Activated naive CD8-positive, alpha-beta T cell (primary cell): ENCODE results near the gene BMPR1B.

ENCODE experiments used
- H3K27ac Mint-ChIP-seq: one replicate; pipeline ENCODE4 v1.8.0; 2021; ENCODE audit warnings: mixed read lengths
- H3K27me3 Mint-ChIP-seq: one replicate; pipeline ENCODE4 v1.8.0; 2021; ENCODE audit warnings: mixed read lengths
- H3K36me3 Mint-ChIP-seq: one replicate; pipeline ENCODE4 v1.8.0; 2021; ENCODE audit warnings: mixed read lengths
- H3K4me1 Mint-ChIP-seq: one replicate; pipeline ENCODE4 v1.8.0; 2021; ENCODE audit warnings: low read depth, mixed read lengths
- H3K4me3 Mint-ChIP-seq: one replicate; pipeline ENCODE4 v1.8.0; 2021; ENCODE audit warnings: mild to moderate bottlenecking, mixed read lengths
- H3K9me3 Mint-ChIP-seq: one replicate; pipeline ENCODE4 v1.8.0; 2021; ENCODE audit warnings: low read depth, mixed read lengths

BMPR1B gene

DNA sequence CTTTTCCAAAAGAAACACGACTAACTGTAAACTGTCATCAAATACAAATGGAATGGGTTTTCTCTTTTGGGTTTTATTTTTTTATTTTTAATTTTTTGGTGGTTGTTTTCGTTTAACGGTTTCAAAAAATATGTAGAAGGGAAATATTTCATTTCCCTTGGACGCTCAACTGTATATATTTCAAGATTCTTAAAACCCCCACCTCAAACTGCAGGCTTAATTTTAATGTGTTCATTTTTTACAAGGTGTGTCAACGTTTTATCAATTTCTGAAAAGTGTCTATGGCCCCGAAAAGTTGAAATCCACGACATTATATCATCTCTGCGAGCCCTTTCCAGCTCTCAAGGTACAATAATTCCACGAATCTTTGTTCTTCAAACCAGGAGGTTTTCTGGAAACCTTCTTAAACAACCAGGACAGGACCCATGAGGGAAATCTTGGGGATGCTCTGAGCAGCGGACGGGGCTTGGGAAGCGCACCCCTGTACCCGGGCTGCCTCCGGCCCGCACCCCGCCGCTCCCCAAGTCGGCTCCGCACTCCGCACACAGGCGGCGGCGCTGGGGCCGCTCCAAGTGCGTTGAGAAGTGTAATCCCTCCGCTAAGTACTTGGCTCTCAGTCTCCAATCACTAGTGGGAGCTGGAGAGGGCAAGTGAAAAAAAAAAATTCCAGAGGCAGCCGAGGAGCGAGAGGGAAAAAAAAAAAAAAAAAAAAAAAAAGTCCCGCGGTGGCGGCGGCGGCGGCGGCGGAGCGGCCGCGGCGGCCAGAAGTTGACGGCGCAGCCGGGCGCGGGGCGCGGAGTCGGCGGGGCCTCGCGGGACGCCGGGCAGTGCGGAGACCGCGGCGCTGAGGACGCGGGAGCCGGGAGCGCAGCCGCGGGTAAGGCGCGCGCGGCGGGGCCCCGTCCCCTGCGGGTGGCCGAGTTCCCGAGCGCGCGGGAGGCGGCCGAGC lies at the start of gene BMPR1B:
Gene BMPR1B, plus strand, starts transcription at position 764 of the 949 bp plus-strand sequence. CDS start 346,470 bp downstream, outside the sequence.
- Mint-ChIP-seq H3K36me3 (no peaks in the 10 kb centered on the region), H3K9me3 (no peaks in the 10 kb centered on the region), H3K4me1 (peaks cover 8% of the 10 kb centered on the region), H3K4me3 (peak within 1 kb of the TSS; percentile 74), H3K27ac (no peak within 1 kb of the TSS), H3K27me3 (peaks cover 48% of the 10 kb centered on the region)

GRCh38 chr4:94711635-94712034 lies 46.1 kb upstream of the BMPR1B start:
- H3K27ac Mint-ChIP-seq, result no peak overlapping the region
- H3K9me3 Mint-ChIP-seq, result no peaks in the 10 kb centered on the region
- H3K4me3 Mint-ChIP-seq, result no peak overlapping the region
- no peaks in the 10 kb centered on the region for H3K36me3 Mint-ChIP-seq
- no peaks in the 10 kb centered on the region for H3K27me3 Mint-ChIP-seq
- H3K4me1 Mint-ChIP-seq, result no peaks in the 10 kb centered on the region

DNA sequence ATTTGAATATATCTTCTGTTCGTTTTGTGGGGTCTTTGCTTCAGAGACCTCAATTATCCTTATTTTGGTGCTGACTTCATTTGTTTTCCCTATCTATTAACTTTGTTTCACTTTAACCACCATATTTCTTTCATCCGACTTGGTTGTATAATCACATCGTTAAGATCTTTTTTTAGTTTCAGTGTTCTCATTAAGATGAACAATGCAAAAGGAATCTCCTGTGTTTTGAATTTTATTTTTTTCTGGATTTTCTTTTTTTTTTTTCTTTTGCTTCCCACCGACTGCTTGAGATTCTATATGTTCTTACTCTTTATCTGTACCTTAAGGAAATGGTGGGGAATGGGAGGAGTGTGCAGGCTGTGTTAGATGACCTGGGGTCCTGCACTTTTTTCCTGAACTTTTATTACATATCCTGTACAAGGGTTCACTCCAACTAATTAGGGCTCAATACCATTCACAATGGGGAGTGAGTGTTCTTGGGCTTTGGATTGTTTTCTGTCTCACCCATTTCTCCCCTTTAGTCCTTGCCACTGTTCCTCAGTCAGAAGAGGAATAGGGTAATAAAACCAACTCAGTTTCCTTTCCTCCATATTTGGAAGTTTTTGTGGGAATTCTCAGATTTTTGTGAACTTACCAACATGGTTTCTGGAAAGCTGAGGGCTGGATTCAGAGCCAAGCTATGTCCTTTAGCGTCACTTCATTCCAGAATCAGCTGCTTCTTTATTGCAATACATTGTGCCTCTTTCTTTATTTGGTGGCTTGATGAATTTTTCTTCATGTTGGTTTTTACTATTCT lies 43.2 kb upstream of the BMPR1B start:
- no peak overlapping the region for H3K4me3 Mint-ChIP-seq
- H3K36me3 Mint-ChIP-seq, result no peaks in the 10 kb centered on the region
- H3K27me3 Mint-ChIP-seq, result no peaks in the 10 kb centered on the region
- H3K27ac Mint-ChIP-seq, result no peak overlapping the region
- no peaks in the 10 kb centered on the region for H3K9me3 Mint-ChIP-seq
- H3K4me1 Mint-ChIP-seq, result no peaks in the 10 kb centered on the region

DNA sequence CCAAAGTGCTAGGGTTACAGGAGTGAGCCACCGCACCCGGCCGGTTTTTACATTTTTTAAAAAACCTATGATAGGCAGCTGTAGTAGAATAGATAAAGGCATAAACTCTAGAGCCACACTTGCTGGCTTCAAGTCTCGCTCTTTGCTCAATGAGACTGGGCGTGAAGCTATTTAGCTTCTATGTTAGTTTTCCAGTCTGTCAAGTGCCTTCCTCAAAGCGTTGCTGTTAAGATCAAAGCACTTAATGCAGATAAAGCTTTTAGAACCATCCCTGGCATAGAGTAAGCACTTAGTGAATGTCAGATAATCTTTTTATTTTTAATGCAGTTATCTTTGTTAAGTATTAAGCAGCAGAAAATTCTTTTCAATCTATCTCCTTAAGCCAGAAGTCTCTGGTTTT lies 42.0 kb upstream of the BMPR1B start:
- no peaks in the 10 kb centered on the region for H3K9me3 Mint-ChIP-seq
- H3K27ac Mint-ChIP-seq, result no peak overlapping the region
- H3K4me3 Mint-ChIP-seq, result no peak overlapping the region
- H3K4me1 Mint-ChIP-seq, result no peaks in the 10 kb centered on the region
- H3K36me3 Mint-ChIP-seq, result no peaks in the 10 kb centered on the region
- no peaks in the 10 kb centered on the region for H3K27me3 Mint-ChIP-seq

DNA sequence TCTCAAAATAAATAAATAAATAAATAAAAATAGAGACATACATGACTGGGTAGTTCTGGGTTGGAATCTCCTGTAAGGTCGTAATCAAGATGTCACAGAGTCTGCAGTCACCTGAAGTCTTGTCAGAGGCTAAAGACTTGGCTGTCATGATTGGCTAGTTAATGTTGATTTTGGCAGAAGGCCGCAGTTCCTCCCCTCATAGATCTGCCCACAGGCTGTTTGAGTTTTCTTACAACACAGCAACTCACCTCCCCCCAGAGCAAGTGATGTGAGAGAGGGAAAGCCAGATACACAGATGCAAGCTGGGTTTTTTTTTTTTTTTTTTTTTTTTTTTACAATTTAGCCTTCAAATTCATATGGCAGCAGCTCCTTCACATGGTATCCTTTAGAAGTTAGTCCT lies 36.4 kb upstream of the BMPR1B start:
- Mint-ChIP-seq H3K27me3 (no peaks in the 10 kb centered on the region), H3K9me3 (no peaks in the 10 kb centered on the region), H3K4me3 (no peak overlapping the region)

GRCh38 chr4:94722270-94722669 lies 35.5 kb upstream of the BMPR1B start:
- Mint-ChIP-seq H3K4me1 (no peaks in the 10 kb centered on the region), H3K36me3 (no peaks in the 10 kb centered on the region), H3K27ac (no peak overlapping the region), H3K9me3 (no peaks in the 10 kb centered on the region), H3K4me3 (no peak overlapping the region), H3K27me3 (no peaks in the 10 kb centered on the region)

More for the DNA sequence above, 36.4 kb upstream of the BMPR1B start:
- Mint-ChIP-seq H3K27ac (no peak overlapping the region), H3K36me3 (no peaks in the 10 kb centered on the region), H3K4me1 (no peaks in the 10 kb centered on the region)

DNA sequence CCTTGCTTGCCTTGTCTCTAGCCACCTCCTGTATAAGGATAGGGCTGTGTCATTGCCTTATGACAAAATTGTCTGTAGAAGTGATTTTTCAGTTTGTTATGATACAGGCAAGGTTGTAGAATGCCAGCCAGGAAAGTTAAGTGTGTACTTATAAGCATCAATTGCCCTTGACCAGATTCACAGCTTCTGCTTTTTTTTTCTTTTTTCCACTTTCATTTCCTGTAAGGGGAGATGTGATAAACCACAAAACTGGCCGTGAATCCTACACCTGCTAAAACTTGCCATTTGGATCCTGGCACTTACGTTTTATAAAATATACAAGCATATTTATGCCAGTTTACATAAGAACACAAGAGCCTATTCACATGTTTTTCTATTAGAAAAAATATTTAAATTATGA lies 35.0 kb upstream of the BMPR1B start:
- H3K4me3 Mint-ChIP-seq, result no peak overlapping the region
- no peaks in the 10 kb centered on the region for H3K4me1 Mint-ChIP-seq
- no peaks in the 10 kb centered on the region for H3K36me3 Mint-ChIP-seq
- no peak overlapping the region for H3K27ac Mint-ChIP-seq
- no peaks in the 10 kb centered on the region for H3K27me3 Mint-ChIP-seq
- H3K9me3 Mint-ChIP-seq, result no peaks in the 10 kb centered on the region

DNA sequence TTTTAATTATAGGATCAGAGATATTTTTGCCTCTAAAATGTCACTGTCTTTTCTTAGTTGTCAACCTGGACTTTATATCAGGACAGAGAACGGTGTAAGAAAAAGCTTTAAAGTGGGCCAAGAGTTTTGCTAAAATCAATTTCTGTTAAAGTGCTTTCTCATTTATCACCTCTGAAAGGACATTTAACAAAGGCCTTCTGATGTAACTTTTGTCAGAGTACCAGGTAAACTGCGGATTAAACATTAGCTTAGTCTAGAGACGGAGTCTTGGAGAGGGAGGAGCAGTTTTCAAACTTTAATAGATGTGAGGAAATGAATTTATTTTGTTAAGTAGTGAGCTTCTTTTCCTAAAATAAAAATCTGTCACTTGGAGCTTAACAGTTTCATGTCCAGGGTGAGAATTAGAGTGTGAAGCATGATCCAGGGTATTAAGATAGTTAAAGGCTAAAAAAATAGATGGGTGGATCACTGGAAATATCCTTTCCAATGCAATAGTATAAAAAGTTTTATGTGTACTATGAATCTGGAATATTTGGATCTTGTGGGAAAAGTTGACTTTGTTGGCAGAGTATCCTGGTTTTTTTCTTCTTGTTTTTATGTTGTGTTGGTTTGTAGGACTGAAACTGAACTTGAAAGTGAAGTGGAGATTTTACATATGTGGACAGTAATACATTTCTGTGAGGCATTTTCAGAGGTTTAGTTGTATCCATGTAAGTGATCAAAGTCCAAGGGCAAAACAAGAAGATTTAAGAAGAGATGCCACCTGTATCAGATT lies 33.6 kb upstream of the BMPR1B start:
- no peak overlapping the region for H3K27ac Mint-ChIP-seq
- H3K9me3 Mint-ChIP-seq, result no peaks in the 10 kb centered on the region
- no peaks in the 10 kb centered on the region for H3K4me1 Mint-ChIP-seq
- no peaks in the 10 kb centered on the region for H3K36me3 Mint-ChIP-seq
- no peak overlapping the region for H3K4me3 Mint-ChIP-seq
- H3K27me3 Mint-ChIP-seq, result peaks cover 2% of the 10 kb centered on the region

DNA sequence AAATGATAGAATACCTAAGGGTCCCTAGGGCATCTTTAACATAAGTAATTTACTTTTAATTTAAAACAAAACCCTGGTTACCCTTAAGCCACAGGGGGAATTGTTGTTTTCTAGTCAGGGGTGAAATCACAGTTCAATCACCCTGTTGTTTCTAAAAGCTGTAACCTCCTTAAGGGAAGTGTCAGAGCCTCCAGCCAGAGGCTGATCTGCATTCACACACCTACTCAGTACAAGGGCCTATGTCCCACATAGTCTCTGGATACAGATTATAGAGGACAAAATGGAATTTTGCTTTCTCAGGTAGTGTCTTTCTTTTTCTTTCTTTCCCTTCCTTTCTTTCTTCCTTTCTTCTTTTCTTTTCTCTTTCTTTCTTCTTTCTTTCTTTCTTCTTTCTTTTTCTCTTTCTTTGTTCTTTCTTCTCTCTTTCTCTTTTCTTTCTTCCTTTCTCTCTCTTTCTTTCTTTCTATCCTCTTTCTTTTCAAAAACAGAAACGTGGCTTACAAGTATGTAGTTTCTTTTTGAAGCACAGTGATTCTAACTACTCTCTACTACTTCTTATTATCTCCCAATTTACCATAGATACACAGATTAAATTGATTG lies 31.1 kb upstream of the BMPR1B start:
- no peaks in the 10 kb centered on the region for H3K4me1 Mint-ChIP-seq
- H3K27me3 Mint-ChIP-seq, result peaks cover 2% of the 10 kb centered on the region
- H3K9me3 Mint-ChIP-seq, result no peaks in the 10 kb centered on the region
- H3K4me3 Mint-ChIP-seq, result no peak overlapping the region
- H3K27ac Mint-ChIP-seq, result no peak overlapping the region
- H3K36me3 Mint-ChIP-seq, result no peaks in the 10 kb centered on the region

DNA sequence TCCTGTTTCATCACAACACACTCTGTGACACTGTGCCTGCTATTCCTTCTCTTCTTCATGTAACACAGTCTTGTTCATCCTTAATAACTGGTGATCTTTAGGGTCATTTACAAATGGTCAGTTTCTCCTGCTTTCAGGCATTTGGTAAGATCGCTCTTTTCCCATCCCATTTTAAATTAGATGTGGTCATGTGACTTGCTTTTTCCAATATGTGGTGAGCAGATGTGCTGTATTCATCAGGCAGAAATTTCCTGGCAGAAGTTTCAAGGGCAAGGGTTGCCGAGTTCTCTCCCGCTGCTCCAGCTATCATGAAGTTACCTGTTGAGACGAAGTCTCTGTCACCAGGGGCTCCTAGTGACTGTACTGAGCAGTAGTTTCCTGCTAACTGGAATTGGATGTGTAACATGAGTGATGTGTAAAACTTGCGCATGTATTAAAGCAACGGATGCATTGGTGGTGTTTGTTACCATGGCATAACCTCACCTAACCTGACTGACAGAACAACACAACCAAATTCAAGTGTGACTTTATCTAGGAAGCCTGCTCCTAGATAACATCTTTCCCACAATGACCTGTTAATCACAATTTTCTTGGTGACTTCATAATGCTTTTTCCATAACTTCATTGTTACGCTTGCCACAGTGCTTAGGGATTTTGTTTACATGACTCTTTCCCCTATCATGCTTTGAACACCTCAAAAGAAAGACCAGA lies 29.5 kb upstream of the BMPR1B start:
- Mint-ChIP-seq H3K9me3 (no peaks in the 10 kb centered on the region), H3K27me3 (peaks cover 2% of the 10 kb centered on the region), H3K4me3 (no peak overlapping the region), H3K36me3 (no peaks in the 10 kb centered on the region), H3K27ac (no peak overlapping the region), H3K4me1 (no peaks in the 10 kb centered on the region)

DNA sequence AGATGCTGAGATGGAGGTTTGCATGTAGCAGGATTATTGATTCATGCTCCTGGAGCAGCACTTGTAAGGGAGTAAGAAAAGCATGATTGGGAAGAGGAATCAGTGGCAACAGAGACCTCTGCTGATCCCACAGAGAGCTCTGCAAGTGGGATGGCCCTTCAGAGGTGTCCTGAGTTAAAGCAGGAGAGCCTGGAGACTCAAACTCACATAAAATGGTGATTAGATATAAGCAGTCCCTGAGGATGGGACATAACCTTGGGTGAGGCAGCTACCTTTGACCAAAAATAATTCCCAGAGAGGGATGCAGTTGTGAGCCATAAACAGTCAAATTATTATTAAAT lies 25.4 kb upstream of the BMPR1B start:
- H3K4me3 Mint-ChIP-seq, result no peak overlapping the region
- H3K4me1 Mint-ChIP-seq, result no peaks in the 10 kb centered on the region
- no peaks in the 10 kb centered on the region for H3K9me3 Mint-ChIP-seq
- H3K27ac Mint-ChIP-seq, result no peak overlapping the region
- peaks cover 2% of the 10 kb centered on the region for H3K27me3 Mint-ChIP-seq
- H3K36me3 Mint-ChIP-seq, result no peaks in the 10 kb centered on the region

- Mint-ChIP-seq H3K4me1 (no peaks in the 10 kb centered on the region), H3K4me3 (no peak overlapping the region), H3K27ac (no peak overlapping the region), H3K36me3 (no peaks in the 10 kb centered on the region), H3K9me3 (no peaks in the 10 kb centered on the region), H3K27me3 (peaks cover 6% of the 10 kb centered on the region)
These were observed 18.0 kb upstream of the BMPR1B start for GRCh38 chr4:94739741-94740140.

DNA sequence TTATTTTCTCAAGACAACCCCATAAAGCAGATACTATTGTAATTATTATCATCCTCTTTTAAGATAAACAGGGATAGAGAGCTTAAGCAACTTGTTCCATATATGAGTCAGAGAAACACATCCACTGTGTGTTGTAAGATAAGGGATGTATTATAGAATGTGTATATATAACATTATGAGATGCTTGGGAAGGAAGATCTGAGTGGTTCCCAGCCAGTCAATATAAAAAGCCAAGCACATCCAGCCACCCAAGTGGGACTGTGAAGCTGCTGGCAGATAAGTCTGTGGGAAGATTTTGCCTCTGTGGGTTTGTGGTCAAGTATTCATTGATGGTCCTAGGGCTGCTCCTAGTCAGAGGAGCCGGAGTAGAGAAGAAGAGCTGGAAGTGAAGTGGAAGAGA lies 16.5 kb upstream of the BMPR1B start:
- Mint-ChIP-seq H3K4me1 (no peaks in the 10 kb centered on the region), H3K27ac (no peak overlapping the region), H3K27me3 (peaks cover 8% of the 10 kb centered on the region), H3K36me3 (no peaks in the 10 kb centered on the region), H3K9me3 (no peaks in the 10 kb centered on the region), H3K4me3 (no peak overlapping the region)

DNA sequence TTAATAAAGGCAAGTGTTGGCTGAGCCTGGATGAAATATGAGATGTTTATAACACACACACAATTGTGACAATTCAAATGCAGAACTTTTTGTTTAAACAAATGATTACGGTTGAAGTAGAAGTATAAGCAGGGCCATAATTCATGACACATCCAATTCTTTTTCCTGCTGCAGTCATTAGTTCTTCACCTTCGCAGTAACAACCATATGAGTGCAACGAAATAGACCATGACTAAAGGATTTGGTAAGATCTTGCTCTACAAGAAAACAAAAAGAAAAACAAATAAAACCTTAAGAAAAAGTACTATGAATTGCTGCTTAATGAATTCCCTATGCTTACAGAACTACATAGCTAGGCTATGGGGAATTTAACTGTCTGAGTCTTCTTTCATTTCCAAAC lies 13.9 kb upstream of the BMPR1B start:
- H3K27me3 Mint-ChIP-seq, result peaks cover 8% of the 10 kb centered on the region
- no peaks in the 10 kb centered on the region for H3K9me3 Mint-ChIP-seq
- H3K36me3 Mint-ChIP-seq, result no peaks in the 10 kb centered on the region
- H3K27ac Mint-ChIP-seq, result no peak overlapping the region
- H3K4me1 Mint-ChIP-seq, result no peaks in the 10 kb centered on the region
- no peak overlapping the region for H3K4me3 Mint-ChIP-seq
